Epithelial cell of proximal tubule (primary cell): ENCODE results near the gene SGCD. TPM values are rescaled to one million over a fixed set of nuclear protein-coding genes. Genes with fewer than 3 reads are reported as not detected.
A peak's percentile ranks its signal among the peaks of the same experiment; 100 is the strongest.
"Not testable (repeated sequence)": the region's sequence is repeated elsewhere in the genome, so short reads cannot be mapped to it uniquely, and the experiment has no call there.

Experiments
- DNase-seq: peaks from one replicate; pipeline ENCODE4 v3.0.0-alpha.2; 2011; ENCODE audit warnings: low read depth
- H3K4me3 ChIP-seq: 2 replicates; pipeline ENCODE4 v1.5.1; 2011; ENCODE audit warnings: low read depth, mild to moderate bottlenecking, low read length
- total RNA-seq: library from RNA; depleted of rRNA; stranded (reverse); fragments of >200 nt; gene quantifications from 2 replicates; pipeline ENCODE4 v1.2.3, GENCODE V29; 2015
- TF ChIP-seq, protein P1 (sequence below): conservative IDR thresholded peaks from 2 replicates; pipeline ENCODE4 v1.5.1; 2012; ENCODE audit warnings: low read depth, mild to moderate bottlenecking, low read length

The SGCD gene
- total RNA-seq, 1 donor from 2014 or later, result 0.06 TPM

- H3K4me3 ChIP-seq, result no peak overlapping the region
- no peak for DNase-seq
- TF ChIP-seq, protein P1, sequence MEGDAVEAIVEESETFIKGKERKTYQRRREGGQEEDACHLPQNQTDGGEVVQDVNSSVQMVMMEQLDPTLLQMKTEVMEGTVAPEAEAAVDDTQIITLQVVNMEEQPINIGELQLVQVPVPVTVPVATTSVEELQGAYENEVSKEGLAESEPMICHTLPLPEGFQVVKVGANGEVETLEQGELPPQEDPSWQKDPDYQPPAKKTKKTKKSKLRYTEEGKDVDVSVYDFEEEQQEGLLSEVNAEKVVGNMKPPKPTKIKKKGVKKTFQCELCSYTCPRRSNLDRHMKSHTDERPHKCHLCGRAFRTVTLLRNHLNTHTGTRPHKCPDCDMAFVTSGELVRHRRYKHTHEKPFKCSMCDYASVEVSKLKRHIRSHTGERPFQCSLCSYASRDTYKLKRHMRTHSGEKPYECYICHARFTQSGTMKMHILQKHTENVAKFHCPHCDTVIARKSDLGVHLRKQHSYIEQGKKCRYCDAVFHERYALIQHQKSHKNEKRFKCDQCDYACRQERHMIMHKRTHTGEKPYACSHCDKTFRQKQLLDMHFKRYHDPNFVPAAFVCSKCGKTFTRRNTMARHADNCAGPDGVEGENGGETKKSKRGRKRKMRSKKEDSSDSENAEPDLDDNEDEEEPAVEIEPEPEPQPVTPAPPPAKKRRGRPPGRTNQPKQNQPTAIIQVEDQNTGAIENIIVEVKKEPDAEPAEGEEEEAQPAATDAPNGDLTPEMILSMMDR, result no peak
Observed at GRCh38 chr5:156640691-156641241, 313.8 kb downstream of the SGCD start.

- no peak for DNase-seq
- no peak overlapping the region for H3K4me3 ChIP-seq
- TF ChIP-seq, protein P1, result no peak
Observed at GRCh38 chr5:156641686-156642085, 314.7 kb downstream of the SGCD start.

- TF ChIP-seq, protein P1, result no peak
Observed at GRCh38 chr5:156647034-156647451, 320.1 kb downstream of the SGCD start.

GRCh38 chr5:156654444-156654843 is 327.5 kb downstream of the SGCD start:
- DNase-seq, result no peak
- TF ChIP-seq, protein P1, result no peak
- H3K4me3 ChIP-seq, result no peak overlapping the region

More at GRCh38 chr5:156647034-156647451, 320.1 kb downstream of the SGCD start:
- DNase-seq, result peak; percentile 26
- no peak overlapping the region for H3K4me3 ChIP-seq

DNA sequence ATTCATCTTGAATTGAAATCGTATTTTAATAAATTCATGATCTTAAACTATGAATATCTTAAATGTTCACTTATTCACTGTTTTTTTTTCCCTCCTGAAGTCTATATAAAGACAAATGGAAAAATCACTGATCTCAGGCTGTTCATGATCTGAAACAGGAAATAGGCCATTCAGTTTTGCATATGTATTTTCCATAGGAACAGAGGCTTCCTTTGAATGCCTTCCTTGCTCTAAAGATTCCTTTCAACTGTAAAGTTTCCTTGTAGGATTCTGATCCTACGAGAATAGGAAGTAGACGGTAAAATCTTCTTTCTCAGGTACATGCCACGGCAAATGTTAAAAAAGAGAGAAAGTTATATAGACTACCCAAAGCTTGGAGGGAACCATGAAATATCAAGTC is 328.8 kb downstream of the SGCD start:
- H3K4me3 ChIP-seq, result no peak overlapping the region
- TF ChIP-seq, protein P1, result no peak
- DNase-seq, result no peak

DNA sequence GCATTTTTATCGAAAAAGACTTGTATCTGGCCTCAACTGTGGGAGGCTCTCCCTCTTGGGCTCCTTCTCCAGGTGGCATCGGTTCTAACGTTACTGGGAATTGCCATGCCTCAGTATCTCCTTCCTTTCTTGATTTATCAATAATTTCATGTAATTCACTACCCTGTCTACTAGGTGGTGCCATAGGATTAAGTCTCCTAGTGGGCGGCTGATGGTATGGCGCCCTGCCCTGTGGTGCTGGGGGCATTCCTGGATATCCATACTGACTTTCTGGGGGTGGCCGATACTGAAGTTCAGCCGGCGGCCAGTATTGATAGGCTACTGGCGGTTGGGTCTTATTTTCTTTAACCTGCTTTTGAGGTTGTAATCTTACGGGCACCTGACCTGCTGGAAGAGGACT is 337.9 kb downstream of the SGCD start:
- not testable (repeated sequence) for DNase-seq
- TF ChIP-seq, protein P1, result peak; percentile 2

DNA sequence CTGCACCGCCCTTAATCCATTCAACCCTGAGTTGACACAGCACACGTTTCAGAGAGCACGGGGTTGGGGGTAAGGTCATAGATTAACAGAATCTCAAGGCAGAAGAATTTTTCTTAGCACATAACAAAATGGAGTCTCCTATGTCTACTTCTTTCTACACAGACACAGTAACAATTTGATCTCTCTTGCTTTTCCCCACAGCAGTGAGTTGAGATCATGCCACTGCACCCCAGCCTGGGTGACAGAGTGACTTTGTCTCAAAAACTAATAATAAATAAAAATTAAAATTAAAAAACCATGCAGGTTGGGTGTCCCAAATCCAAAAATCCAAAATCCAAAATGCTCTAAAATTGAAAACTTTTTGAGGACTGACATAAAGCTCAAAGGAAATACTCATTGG is 339.7 kb downstream of the SGCD start:
- not testable (repeated sequence) for DNase-seq, H3K4me3 ChIP-seq

More for the DNA sequence above, 337.9 kb downstream of the SGCD start:
- not testable (repeated sequence) for H3K4me3 ChIP-seq
